ENCODE measurements around the gene TNFRSF9. TPM values are rescaled to one million over a fixed set of nuclear protein-coding genes. Genes with fewer than 3 reads are reported as not detected.
A peak's percentile ranks its signal among the peaks of the same experiment; 100 is the strongest.

The TNFRSF9 gene
- polyA plus RNA-seq, 1 donor (not counting 4 experiments of a cell fraction or from before 2014, with no cell fraction given) = not detected

DNA sequence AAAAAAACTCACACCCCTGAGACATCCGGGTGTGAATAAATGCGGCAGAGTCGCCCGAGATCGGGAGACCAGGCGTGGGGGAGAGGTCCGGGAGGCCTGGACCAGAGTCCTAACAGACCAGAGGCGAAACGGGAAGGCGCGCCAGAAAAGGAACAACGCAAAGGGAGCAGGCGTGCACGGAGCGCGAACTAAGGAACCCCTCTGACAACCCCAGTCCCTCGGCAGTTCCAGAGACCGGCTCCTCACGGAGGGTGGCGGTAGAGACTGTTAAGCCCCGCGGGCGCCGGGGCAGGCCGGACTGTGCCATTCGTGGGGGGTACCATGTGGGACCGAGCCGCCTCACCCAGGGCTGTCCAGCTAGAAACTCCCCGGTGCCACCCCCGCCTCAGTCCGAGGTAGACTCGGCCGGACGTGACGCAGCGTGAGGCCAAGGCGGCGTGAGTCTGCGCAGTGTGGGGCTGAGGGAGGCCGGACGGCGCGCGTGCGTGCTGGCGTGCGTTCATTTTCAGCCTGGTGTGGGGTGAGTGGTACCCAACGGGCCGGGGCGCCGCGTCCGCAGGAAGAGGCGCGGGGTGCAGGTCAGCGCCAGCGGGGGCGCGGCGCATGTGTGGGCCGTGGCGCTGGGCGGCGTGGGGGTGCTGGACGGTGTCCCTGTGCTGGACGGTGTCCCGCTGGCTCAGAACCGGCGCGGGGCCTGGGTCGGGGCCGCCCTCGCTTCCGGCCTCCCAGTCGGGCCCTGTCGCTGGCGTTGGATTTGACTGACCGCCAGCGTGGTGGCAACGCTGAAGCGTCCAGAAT is 20.8 kb upstream of the TNFRSF9 start, which contains the start of gene PARK7:
Gene PARK7 (plus strand): TSS at position 496 of the 798 bp plus-strand sequence. CDS start 1,075 bp downstream, outside the sequence.
- no peaks in the 10 kb centered on the region for H3K27me3 ChIP-seq (ENCODE audit: control insufficient read depth, extremely low read depth, insufficient read depth, low read length)
- peak within 1 kb of the TSS; percentile 94 for H3K9ac ChIP-seq (ENCODE audit: control insufficient read depth, extremely low read depth, insufficient read depth, low read length)
- H3K27ac ChIP-seq (ENCODE audit: control insufficient read depth, insufficient read depth, low read length) = peak within 1 kb of the TSS; percentile 85
- no peaks in the 10 kb centered on the region for H3K9me1 ChIP-seq (ENCODE audit: control insufficient read depth, extremely low read depth, insufficient read depth, low read length)
- H3K79me2 ChIP-seq (ENCODE audit: control insufficient read depth, insufficient read depth, low read length) = peaks cover 52% of the 10 kb centered on the region
- H3K36me3 ChIP-seq (ENCODE audit: control insufficient read depth in 2 of 2, extremely low read depth in 1 of 2, insufficient read depth in 2 of 2, low read length in 2 of 2) = peaks cover 8 to 26% of the 10 kb centered on the region in 2 experiments
- H4K20me1 ChIP-seq (ENCODE audit: control insufficient read depth, extremely low read depth, insufficient read depth, low read length) = peaks cover 3% of the 10 kb centered on the region
- DNase-seq (ENCODE audit: low read depth, low spot score) (peak; percentile 89), FAIRE-seq (no peak)
- peaks cover 6% of the 10 kb centered on the region for H3K4me1 ChIP-seq (ENCODE audit: control insufficient read depth, extremely low read depth, insufficient read depth, low read length)
- dilution Hi-C loops (cut with MboI; ENCODE audit: extremely low pct_ligation_motif_present, low sequenced_read_pairs) = no loop called here
- H3K4me3 ChIP-seq (ENCODE audit: control insufficient read depth in 2 of 3, extremely low read depth in 1 of 3, insufficient read depth in 2 of 3, low read depth in 1 of 3, low read length in 3 of 3) = peak within 1 kb of the TSS; percentile 89 to 98 (median 95)
- peak within 1 kb of the TSS; percentile 89 for H3K4me2 ChIP-seq (ENCODE audit: control insufficient read depth, extremely low read depth, insufficient read depth, low read depth, low read length)
- no peak for TF ChIP-seq EZH2 (IDR thresholded peaks at IDR 0.05; ENCODE audit: low read length)
- TF ChIP-seq, protein P1, sequence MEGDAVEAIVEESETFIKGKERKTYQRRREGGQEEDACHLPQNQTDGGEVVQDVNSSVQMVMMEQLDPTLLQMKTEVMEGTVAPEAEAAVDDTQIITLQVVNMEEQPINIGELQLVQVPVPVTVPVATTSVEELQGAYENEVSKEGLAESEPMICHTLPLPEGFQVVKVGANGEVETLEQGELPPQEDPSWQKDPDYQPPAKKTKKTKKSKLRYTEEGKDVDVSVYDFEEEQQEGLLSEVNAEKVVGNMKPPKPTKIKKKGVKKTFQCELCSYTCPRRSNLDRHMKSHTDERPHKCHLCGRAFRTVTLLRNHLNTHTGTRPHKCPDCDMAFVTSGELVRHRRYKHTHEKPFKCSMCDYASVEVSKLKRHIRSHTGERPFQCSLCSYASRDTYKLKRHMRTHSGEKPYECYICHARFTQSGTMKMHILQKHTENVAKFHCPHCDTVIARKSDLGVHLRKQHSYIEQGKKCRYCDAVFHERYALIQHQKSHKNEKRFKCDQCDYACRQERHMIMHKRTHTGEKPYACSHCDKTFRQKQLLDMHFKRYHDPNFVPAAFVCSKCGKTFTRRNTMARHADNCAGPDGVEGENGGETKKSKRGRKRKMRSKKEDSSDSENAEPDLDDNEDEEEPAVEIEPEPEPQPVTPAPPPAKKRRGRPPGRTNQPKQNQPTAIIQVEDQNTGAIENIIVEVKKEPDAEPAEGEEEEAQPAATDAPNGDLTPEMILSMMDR (optimal IDR thresholded peaks at IDR 0.05 in 1 of 3, IDR thresholded peaks at IDR 0.05 in 1 of 3, conservative IDR thresholded peaks at IDR 0.05 in 1 of 3; ENCODE audit: extremely low read depth in 1 of 3, insufficient read depth in 2 of 3, low read length in 3 of 3) = peak; percentile 43 to 72 (median 49)
- H3K9me3 ChIP-seq (ENCODE audit: control insufficient read depth, low read depth, low read length) = no peaks in the 10 kb centered on the region
- peak within 1 kb of the TSS; percentile 94 for H2AFZ ChIP-seq (ENCODE audit: control insufficient read depth, low read length)

DNA sequence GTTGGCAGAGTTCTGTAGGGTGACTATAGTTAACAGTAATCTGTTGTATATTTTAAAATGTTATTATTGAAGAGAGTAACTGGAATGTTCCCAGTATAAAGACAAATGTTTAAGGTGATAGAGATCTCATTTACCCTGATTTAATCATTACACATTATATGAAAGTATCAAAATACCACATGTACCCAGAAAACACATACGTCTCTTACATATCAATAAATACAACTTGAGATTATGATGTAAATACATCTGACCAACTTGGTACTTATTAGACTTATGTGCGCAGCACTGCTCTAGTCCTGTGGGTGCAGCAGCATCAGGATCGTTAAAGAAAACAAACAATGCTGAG is 20.2 kb upstream of the TNFRSF9 start:
- no peak for TF ChIP-seq EZH2 (IDR thresholded peaks at IDR 0.05; ENCODE audit: low read length)
- TF ChIP-seq, protein P1 (optimal IDR thresholded peaks at IDR 0.05 in 1 of 3, IDR thresholded peaks at IDR 0.05 in 1 of 3, conservative IDR thresholded peaks at IDR 0.05 in 1 of 3; ENCODE audit: extremely low read depth in 1 of 3, insufficient read depth in 2 of 3, low read length in 3 of 3) = no peak
- Histone ChIP-seq H3K4me3 (ENCODE audit: control insufficient read depth in 2 of 3, extremely low read depth in 1 of 3, insufficient read depth in 2 of 3, low read depth in 1 of 3, low read length in 3 of 3) (peak overlapping the region; percentile 89 to 98 (median 95)), H3K9me3 (ENCODE audit: control insufficient read depth, low read depth, low read length) (no peaks in the 10 kb centered on the region), H2AFZ (ENCODE audit: control insufficient read depth, low read length) (peak overlapping the region; percentile 94), H3K27ac (ENCODE audit: control insufficient read depth, insufficient read depth, low read length) (peak overlapping the region; percentile 85), H3K79me2 (ENCODE audit: control insufficient read depth, insufficient read depth, low read length) (peaks cover 46% of the 10 kb centered on the region), H4K20me1 (ENCODE audit: control insufficient read depth, extremely low read depth, insufficient read depth, low read length) (peaks cover 3% of the 10 kb centered on the region), H3K9ac (ENCODE audit: control insufficient read depth, extremely low read depth, insufficient read depth, low read length) (peak overlapping the region; percentile 94), H3K36me3 (ENCODE audit: control insufficient read depth in 2 of 2, extremely low read depth in 1 of 2, insufficient read depth in 2 of 2, low read length in 2 of 2) (peaks cover 6 to 21% of the 10 kb centered on the region in 2 experiments), H3K9me1 (ENCODE audit: control insufficient read depth, extremely low read depth, insufficient read depth, low read length) (no peaks in the 10 kb centered on the region), H3K4me1 (ENCODE audit: control insufficient read depth, extremely low read depth, insufficient read depth, low read length) (peaks cover 6% of the 10 kb centered on the region), H3K4me2 (ENCODE audit: control insufficient read depth, extremely low read depth, insufficient read depth, low read depth, low read length) (peak overlapping the region; percentile 89), H3K27me3 (ENCODE audit: control insufficient read depth, extremely low read depth, insufficient read depth, low read length) (no peaks in the 10 kb centered on the region)
- dilution Hi-C loops (cut with MboI; ENCODE audit: extremely low pct_ligation_motif_present, low sequenced_read_pairs) = no loop called here
- no peak for FAIRE-seq
- no peak for DNase-seq (ENCODE audit: low read depth, low spot score)

All from keratinocyte (primary cell).